ENCODE data around the gene ATP5F1C. TPM values are rescaled to one million over a fixed set of nuclear protein-coding genes. Genes with fewer than 3 reads are reported as not detected.

The ATP5F1C gene
- total and polyA plus RNA-seq, 8 donors, result 93.6 to 648 (median 412) TPM

GRCh38 chr10:7756360-7756992, 31.5 kb upstream of the ATP5F1C start:
- DNase-seq, result peak; percentile 34 to 40
- Histone ChIP-seq H3K4me3 (no peak overlapping the region), H3K27ac (no peak overlapping the region), H3K27me3 (no peaks in the 10 kb centered on the region), H3K9me3 (no peaks in the 10 kb centered on the region), H3K4me1 (no peaks in the 10 kb centered on the region), H3K36me3 (peaks cover 37 to 97% (median 96%) of the 10 kb centered on the region in 4 donors)
- intact Hi-C loops (cut with DNase I; ENCODE audit: low total_unique reads), result no loop called here
- TF ChIP-seq POLR2AphosphoS5 (IDR thresholded peaks at IDR 0.05), result no peak
- TF ChIP-seq, protein P1, sequence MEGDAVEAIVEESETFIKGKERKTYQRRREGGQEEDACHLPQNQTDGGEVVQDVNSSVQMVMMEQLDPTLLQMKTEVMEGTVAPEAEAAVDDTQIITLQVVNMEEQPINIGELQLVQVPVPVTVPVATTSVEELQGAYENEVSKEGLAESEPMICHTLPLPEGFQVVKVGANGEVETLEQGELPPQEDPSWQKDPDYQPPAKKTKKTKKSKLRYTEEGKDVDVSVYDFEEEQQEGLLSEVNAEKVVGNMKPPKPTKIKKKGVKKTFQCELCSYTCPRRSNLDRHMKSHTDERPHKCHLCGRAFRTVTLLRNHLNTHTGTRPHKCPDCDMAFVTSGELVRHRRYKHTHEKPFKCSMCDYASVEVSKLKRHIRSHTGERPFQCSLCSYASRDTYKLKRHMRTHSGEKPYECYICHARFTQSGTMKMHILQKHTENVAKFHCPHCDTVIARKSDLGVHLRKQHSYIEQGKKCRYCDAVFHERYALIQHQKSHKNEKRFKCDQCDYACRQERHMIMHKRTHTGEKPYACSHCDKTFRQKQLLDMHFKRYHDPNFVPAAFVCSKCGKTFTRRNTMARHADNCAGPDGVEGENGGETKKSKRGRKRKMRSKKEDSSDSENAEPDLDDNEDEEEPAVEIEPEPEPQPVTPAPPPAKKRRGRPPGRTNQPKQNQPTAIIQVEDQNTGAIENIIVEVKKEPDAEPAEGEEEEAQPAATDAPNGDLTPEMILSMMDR (IDR thresholded peaks at IDR 0.05), result peak in 2 of 7 experiments; percentile 11 to 27
- 49 to 73% (median 60%) methylated on average over 7 of the region's 7 CpGs for WGBS, 5 donors

DNA sequence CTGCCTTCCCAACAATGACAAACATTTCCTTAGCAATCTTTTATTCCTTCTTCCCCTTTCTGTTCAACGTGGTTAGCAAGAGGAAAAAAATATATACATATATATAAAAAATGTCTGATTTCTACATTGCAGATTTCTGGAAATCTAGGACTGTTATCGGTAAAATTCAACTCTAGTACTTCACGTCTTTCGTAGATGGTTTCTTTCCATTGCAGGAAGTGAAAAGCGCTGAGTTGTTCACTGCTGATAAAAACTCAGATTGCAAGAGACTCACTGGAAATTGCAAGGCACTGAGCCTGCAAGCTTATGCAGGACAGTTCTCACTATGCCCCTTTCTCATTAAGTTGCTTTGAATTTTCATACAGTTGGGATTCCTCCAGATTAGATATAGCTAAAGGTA, 24.0 kb upstream of the ATP5F1C start:
- intact Hi-C loops (cut with DNase I; ENCODE audit: low total_unique reads), result no loop called here
- peaks cover 34 to 100% (median 99%) of the 10 kb centered on the region in 4 donors for H3K36me3 ChIP-seq
- no peaks in the 10 kb centered on the region for H3K9me3 ChIP-seq
- peaks cover 0 to 3% (median 0%) of the 10 kb centered on the region in 4 donors for H3K4me1 ChIP-seq
- no peak for DNase-seq
- H3K4me3 ChIP-seq, result no peak overlapping the region
- no peaks in the 10 kb centered on the region for H3K27me3 ChIP-seq
- WGBS, 5 donors, result 70 to 86% (median 82%) methylated on average over 5 of the region's 5 CpGs
- H3K27ac ChIP-seq, result no peak overlapping the region
- no peak for TF ChIP-seq POLR2AphosphoS5 (IDR thresholded peaks at IDR 0.05)
- no peak for TF ChIP-seq EP300 (IDR thresholded peaks at IDR 0.05)
- no peak for TF ChIP-seq POLR2A (IDR thresholded peaks at IDR 0.05)
- TF ChIP-seq, protein P1 (IDR thresholded peaks at IDR 0.05), result no peak

GRCh38 chr10:7766241-7766640, 21.7 kb upstream of the ATP5F1C start:
- TF ChIP-seq, protein P1 (IDR thresholded peaks at IDR 0.05), result no peak
- TF ChIP-seq EP300 (IDR thresholded peaks at IDR 0.05) (no peak), POLR2AphosphoS5 (IDR thresholded peaks at IDR 0.05) (no peak), POLR2A (IDR thresholded peaks at IDR 0.05) (no peak)
- intact Hi-C loops (cut with DNase I; ENCODE audit: low total_unique reads), result no loop called here
- H3K36me3 ChIP-seq, result peaks cover 33 to 100% (median 98%) of the 10 kb centered on the region in 4 donors
- no peaks in the 10 kb centered on the region for H3K9me3 ChIP-seq
- 81 to 87% (median 86%) methylated on average over 3 of the region's 3 CpGs for WGBS, 5 donors
- H3K27ac ChIP-seq, result no peak overlapping the region
- H3K4me3 ChIP-seq, result no peak overlapping the region
- no peak for DNase-seq
- peaks cover 0 to 3% (median 0%) of the 10 kb centered on the region in 4 donors for H3K4me1 ChIP-seq
- no peaks in the 10 kb centered on the region for H3K27me3 ChIP-seq

GRCh38 chr10:7767209-7767608, 20.8 kb upstream of the ATP5F1C start:
- no peak for TF ChIP-seq POLR2AphosphoS5 (IDR thresholded peaks at IDR 0.05)
- TF ChIP-seq, protein P1 (IDR thresholded peaks at IDR 0.05), result no peak
- no peak for TF ChIP-seq POLR2A (IDR thresholded peaks at IDR 0.05)
- no peak for TF ChIP-seq EP300 (IDR thresholded peaks at IDR 0.05)
- Histone ChIP-seq H3K27ac (no peak overlapping the region), H3K4me3 (no peak overlapping the region), H3K4me1 (peaks cover 0 to 3% (median 0%) of the 10 kb centered on the region in 4 donors), H3K36me3 (peaks cover 33 to 100% (median 98%) of the 10 kb centered on the region in 4 donors), H3K27me3 (no peaks in the 10 kb centered on the region), H3K9me3 (no peaks in the 10 kb centered on the region)
- no peak for DNase-seq
- intact Hi-C loops (cut with DNase I; ENCODE audit: low total_unique reads), result no loop called here
- WGBS, 5 donors, result 85 to 97% (median 95%) methylated on average over 10 of the region's 10 CpGs
